ENCODE results near the gene KCNC1. TPM values are rescaled to one million over a fixed set of nuclear protein-coding genes. Genes with fewer than 3 reads are reported as not detected.

Gene KCNC1
- polyA plus RNA-seq, 4 donors: 0.13 to 1.3 TPM; not detected in 2

GRCh38 chr11:17751558-17751957, 17.0 kb downstream of the KCNC1 start:
- Histone ChIP-seq H3K4me3 (ENCODE audit: low read depth in 1 of 3, low read length in 3 of 3) (no peak overlapping the region), H3K36me3 (ENCODE audit: control insufficient read depth in 3 of 3, insufficient read depth in 2 of 3, low read depth in 1 of 3, low read length in 3 of 3) (no peaks in the 10 kb centered on the region), H3K9me3 (ENCODE audit: control insufficient read depth in 2 of 2, insufficient read depth in 1 of 2, low read depth in 1 of 2, low read length in 1 of 2) (no peaks in the 10 kb centered on the region), H3K27ac (ENCODE audit: low read depth in 1 of 3, low read length in 2 of 3) (no peak overlapping the region), H3K27me3 (ENCODE audit: control insufficient read depth in 3 of 3, insufficient read depth in 3 of 3, low read length in 3 of 3) (peaks cover 0 to 8% (median 0%) of the 10 kb centered on the region in 3 donors), H3K4me1 (ENCODE audit: control insufficient read depth in 3 of 3, insufficient read depth in 2 of 3, low read depth in 1 of 3, low read length in 2 of 3) (peaks cover 0 to 6% (median 0%) of the 10 kb centered on the region in 3 donors)
- 45 to 69% (median 57%) methylated on average over 2 of the region's 2 CpGs for WGBS, 3 donors
- DNase-seq: no peak
- FAIRE-seq: no peak

- Histone ChIP-seq H3K27me3 (ENCODE audit: control insufficient read depth in 3 of 3, insufficient read depth in 3 of 3, low read length in 3 of 3) (peaks cover 0 to 9% (median 0%) of the 10 kb centered on the region in 3 donors), H3K36me3 (ENCODE audit: control insufficient read depth in 3 of 3, insufficient read depth in 2 of 3, low read depth in 1 of 3, low read length in 3 of 3) (no peaks in the 10 kb centered on the region), H3K27ac (ENCODE audit: low read depth in 1 of 3, low read length in 2 of 3) (no peak overlapping the region), H3K9me3 (ENCODE audit: control insufficient read depth in 2 of 2, insufficient read depth in 1 of 2, low read depth in 1 of 2, low read length in 1 of 2) (no peaks in the 10 kb centered on the region), H3K4me1 (ENCODE audit: control insufficient read depth in 3 of 3, insufficient read depth in 2 of 3, low read depth in 1 of 3, low read length in 2 of 3) (peaks cover 0 to 6% (median 0%) of the 10 kb centered on the region in 3 donors), H3K4me3 (ENCODE audit: low read depth in 1 of 3, low read length in 3 of 3) (no peak overlapping the region)
- 57 to 67% (median 63%) methylated on average over 7 of the region's 7 CpGs for WGBS, 3 donors
- DNase-seq: no peak
- no peak for FAIRE-seq
Measured at GRCh38 chr11:17752144-17752543, 17.6 kb downstream of the KCNC1 start.

- FAIRE-seq (no peak), DNase-seq (no peak)
- Histone ChIP-seq H3K4me1 (ENCODE audit: control insufficient read depth in 3 of 3, insufficient read depth in 2 of 3, low read depth in 1 of 3, low read length in 2 of 3) (peaks cover 0 to 6% (median 0%) of the 10 kb centered on the region in 3 donors), H3K27me3 (ENCODE audit: control insufficient read depth in 3 of 3, insufficient read depth in 3 of 3, low read length in 3 of 3) (peaks cover 0 to 7% (median 0%) of the 10 kb centered on the region in 3 donors), H3K4me3 (ENCODE audit: low read depth in 1 of 3, low read length in 3 of 3) (no peak overlapping the region), H3K9me3 (ENCODE audit: control insufficient read depth in 2 of 2, insufficient read depth in 1 of 2, low read depth in 1 of 2, low read length in 1 of 2) (no peaks in the 10 kb centered on the region), H3K36me3 (ENCODE audit: control insufficient read depth in 3 of 3, insufficient read depth in 2 of 3, low read depth in 1 of 3, low read length in 3 of 3) (no peaks in the 10 kb centered on the region), H3K27ac (ENCODE audit: low read depth in 1 of 3, low read length in 2 of 3) (no peak overlapping the region)
- WGBS, 3 donors: 63 to 83% (median 69%) methylated on average over 5 of the region's 5 CpGs
Measured at GRCh38 chr11:17753153-17753552, 18.6 kb downstream of the KCNC1 start.

GRCh38 chr11:17753641-17754040, 19.1 kb downstream of the KCNC1 start:
- Histone ChIP-seq H3K27me3 (ENCODE audit: control insufficient read depth in 3 of 3, insufficient read depth in 3 of 3, low read length in 3 of 3) (peaks cover 0 to 7% (median 0%) of the 10 kb centered on the region in 3 donors), H3K9me3 (ENCODE audit: control insufficient read depth in 2 of 2, insufficient read depth in 1 of 2, low read depth in 1 of 2, low read length in 1 of 2) (no peaks in the 10 kb centered on the region), H3K36me3 (ENCODE audit: control insufficient read depth in 3 of 3, insufficient read depth in 2 of 3, low read depth in 1 of 3, low read length in 3 of 3) (no peaks in the 10 kb centered on the region), H3K4me1 (ENCODE audit: control insufficient read depth in 3 of 3, insufficient read depth in 2 of 3, low read depth in 1 of 3, low read length in 2 of 3) (peaks cover 0 to 6% (median 0%) of the 10 kb centered on the region in 3 donors), H3K4me3 (ENCODE audit: low read depth in 1 of 3, low read length in 3 of 3) (no peak overlapping the region), H3K27ac (ENCODE audit: low read depth in 1 of 3, low read length in 2 of 3) (no peak overlapping the region)
- DNase-seq (no peak), FAIRE-seq (no peak)
- 76 to 84% (median 83%) methylated on average over 10 of the region's 10 CpGs for WGBS, 3 donors

GRCh38 chr11:17755891-17756290, 21.3 kb downstream of the KCNC1 start:
- H3K27me3 ChIP-seq (ENCODE audit: control insufficient read depth in 3 of 3, insufficient read depth in 3 of 3, low read length in 3 of 3): peaks cover 0 to 7% (median 0%) of the 10 kb centered on the region in 3 donors
- DNase-seq: no peak
- no peak overlapping the region for H3K27ac ChIP-seq (ENCODE audit: low read depth in 1 of 3, low read length in 2 of 3)
- WGBS, 3 donors: 76 to 88% (median 80%) methylated on average over 3 of the region's 3 CpGs
- H3K9me3 ChIP-seq (ENCODE audit: control insufficient read depth in 2 of 2, insufficient read depth in 1 of 2, low read depth in 1 of 2, low read length in 1 of 2): no peaks in the 10 kb centered on the region
- no peak for FAIRE-seq
- no peaks in the 10 kb centered on the region for H3K4me1 ChIP-seq (ENCODE audit: control insufficient read depth in 3 of 3, insufficient read depth in 2 of 3, low read depth in 1 of 3, low read length in 2 of 3)
- no peaks in the 10 kb centered on the region for H3K36me3 ChIP-seq (ENCODE audit: control insufficient read depth in 3 of 3, insufficient read depth in 2 of 3, low read depth in 1 of 3, low read length in 3 of 3)
- H3K4me3 ChIP-seq (ENCODE audit: low read depth in 1 of 3, low read length in 3 of 3): no peak overlapping the region

GRCh38 chr11:17760102-17761029, 25.8 kb downstream of the KCNC1 start:
- Histone ChIP-seq H3K36me3 (ENCODE audit: control insufficient read depth in 3 of 3, insufficient read depth in 2 of 3, low read depth in 1 of 3, low read length in 3 of 3) (no peaks in the 10 kb centered on the region), H3K4me1 (ENCODE audit: control insufficient read depth in 3 of 3, insufficient read depth in 2 of 3, low read depth in 1 of 3, low read length in 2 of 3) (no peaks in the 10 kb centered on the region), H3K27ac (ENCODE audit: low read depth in 1 of 3, low read length in 2 of 3) (no peak overlapping the region), H3K27me3 (ENCODE audit: control insufficient read depth in 3 of 3, insufficient read depth in 3 of 3, low read length in 3 of 3) (peaks cover 0 to 2% (median 0%) of the 10 kb centered on the region in 3 donors), H3K9me3 (ENCODE audit: control insufficient read depth in 2 of 2, insufficient read depth in 1 of 2, low read depth in 1 of 2, low read length in 1 of 2) (no peaks in the 10 kb centered on the region), H3K4me3 (ENCODE audit: low read depth in 1 of 3, low read length in 3 of 3) (no peak overlapping the region)
- DNase-seq: peak; percentile 76
- no peak for FAIRE-seq
- WGBS, 3 donors: 58 to 59% (median 58%) methylated on average over 23 of the region's 23 CpGs

GRCh38 chr11:17762309-17762974, 27.9 kb downstream of the KCNC1 start:
- Histone ChIP-seq H3K27ac (ENCODE audit: low read depth in 1 of 3, low read length in 2 of 3) (no peak overlapping the region), H3K27me3 (ENCODE audit: control insufficient read depth in 3 of 3, insufficient read depth in 3 of 3, low read length in 3 of 3) (no peaks in the 10 kb centered on the region), H3K36me3 (ENCODE audit: control insufficient read depth in 3 of 3, insufficient read depth in 2 of 3, low read depth in 1 of 3, low read length in 3 of 3) (no peaks in the 10 kb centered on the region), H3K9me3 (ENCODE audit: control insufficient read depth in 2 of 2, insufficient read depth in 1 of 2, low read depth in 1 of 2, low read length in 1 of 2) (no peaks in the 10 kb centered on the region), H3K4me3 (ENCODE audit: low read depth in 1 of 3, low read length in 3 of 3) (no peak overlapping the region), H3K4me1 (ENCODE audit: control insufficient read depth in 3 of 3, insufficient read depth in 2 of 3, low read depth in 1 of 3, low read length in 2 of 3) (no peaks in the 10 kb centered on the region)
- DNase-seq (no peak), FAIRE-seq (no peak)
- 82 to 91% (median 86%) methylated on average over 17 of the region's 17 CpGs for WGBS, 3 donors

GRCh38 chr11:17763244-17763643, 28.7 kb downstream of the KCNC1 start:
- Histone ChIP-seq H3K4me1 (ENCODE audit: control insufficient read depth in 3 of 3, insufficient read depth in 2 of 3, low read depth in 1 of 3, low read length in 2 of 3) (no peaks in the 10 kb centered on the region), H3K27ac (ENCODE audit: low read depth in 1 of 3, low read length in 2 of 3) (no peak overlapping the region), H3K36me3 (ENCODE audit: control insufficient read depth in 3 of 3, insufficient read depth in 2 of 3, low read depth in 1 of 3, low read length in 3 of 3) (no peaks in the 10 kb centered on the region), H3K9me3 (ENCODE audit: control insufficient read depth in 2 of 2, insufficient read depth in 1 of 2, low read depth in 1 of 2, low read length in 1 of 2) (no peaks in the 10 kb centered on the region), H3K27me3 (ENCODE audit: control insufficient read depth in 3 of 3, insufficient read depth in 3 of 3, low read length in 3 of 3) (no peaks in the 10 kb centered on the region), H3K4me3 (ENCODE audit: low read depth in 1 of 3, low read length in 3 of 3) (no peak overlapping the region)
- DNase-seq: no peak
- no peak for FAIRE-seq
- 69 to 88% (median 86%) methylated on average over 7 of the region's 7 CpGs for WGBS, 3 donors
